Liver (tissue), 9 donors: ENCODE data around the gene FAM161B. TPM values are rescaled to one million over a fixed set of nuclear protein-coding genes. Genes with fewer than 3 reads are reported as not detected.
A peak's percentile ranks its signal among the peaks of the same experiment; 100 is the strongest.

Source experiments
- DNase-seq: peaks from one replicate; pipeline ENCODE4 v3.0.0-alpha.2; 2017; ENCODE audit warnings: low spot score
- H3K27ac ChIP-seq, 2 donors: one replicate each; pipeline ENCODE4 v1.7.0; 2013; ENCODE audit warnings: inconsistent platforms in 2 of 2, low read length in 2 of 2, control low read depth in 1 of 2, low read depth in 1 of 2, mild to moderate bottlenecking in 1 of 2
- H3K27me3 ChIP-seq, 4 donors: one replicate each; pipeline versions ENCODE4 v1.6.1 to v1.7.0; 2013; ENCODE audit warnings: low read length in 3 of 4, inconsistent platforms in 1 of 4, mild to moderate bottlenecking in 1 of 4, moderate library complexity in 1 of 4; ENCODE audit not compliant: control insufficient read depth in 4 of 4, insufficient read depth in 4 of 4
- H3K36me3 ChIP-seq, 4 donors: one replicate each; pipeline versions ENCODE4 v1.6.1 to v1.7.0; 2013; ENCODE audit warnings: low read length in 3 of 4, mild to moderate bottlenecking in 3 of 4, low read depth in 1 of 4, moderate library complexity in 1 of 4; ENCODE audit not compliant: control insufficient read depth in 4 of 4, insufficient read depth in 3 of 4
- H3K4me1 ChIP-seq, 4 donors: one replicate each; pipeline versions ENCODE4 v1.6.1 to v1.7.0; 2013; ENCODE audit warnings: low read length in 3 of 4, mild to moderate bottlenecking in 3 of 4, moderate library complexity in 1 of 4; ENCODE audit not compliant: control insufficient read depth in 4 of 4, insufficient read depth in 4 of 4
- H3K4me3 ChIP-seq, 3 donors: one replicate each; pipeline versions ENCODE4 v1.6.1 to v1.7.0; 2013; ENCODE audit warnings: low read length in 3 of 3, control low read depth in 1 of 3, low read depth in 1 of 3, mild to moderate bottlenecking in 1 of 3
- H3K9ac ChIP-seq, 2 donors: one replicate each; pipeline ENCODE4 v1.7.0; 2013; ENCODE audit warnings: low read length in 2 of 2, mild to moderate bottlenecking in 2 of 2, moderate library complexity in 2 of 2, control low read depth in 1 of 2, low read depth in 1 of 2
- H3K9me3 ChIP-seq, 4 donors: one replicate each; pipeline versions ENCODE4 v1.6.1 to v1.7.0; 2013; ENCODE audit warnings: low read length in 3 of 4; ENCODE audit not compliant: control insufficient read depth in 4 of 4
- EGR1 ChIP-seq, 2 donors: IDR thresholded peaks; 2 replicates each; pipeline ENCODE4 v1.6.1; 2016 to 2018; ENCODE audit warnings: antibody characterized with exemption in 2 of 2, low read depth in 2 of 2
- FOXA1 ChIP-seq: IDR thresholded peaks from 2 replicates; pipeline ENCODE4 v1.6.1; 2016; ENCODE audit warnings: antibody characterized with exemption
- FOXA2 ChIP-seq: IDR thresholded peaks from 2 replicates; pipeline ENCODE4 v1.6.1; 2016; ENCODE audit warnings: antibody characterized with exemption
- GABPA ChIP-seq, 2 donors: IDR thresholded peaks in 1 of 2; conservative IDR thresholded peaks in 1 of 2; 2 replicates each; pipeline ENCODE4 v1.6.1; 2016; ENCODE audit warnings: antibody characterized with exemption in 2 of 2, mild to moderate bottlenecking in 1 of 2, moderate library complexity in 1 of 2
- HNF4A ChIP-seq, 2 donors: conservative IDR thresholded peaks; 2 replicates each; pipeline ENCODE4 v1.6.1; 2016; ENCODE audit warnings: antibody characterized with exemption in 2 of 2, mild to moderate bottlenecking in 2 of 2
- HNF4G ChIP-seq: IDR thresholded peaks from 2 replicates; pipeline ENCODE4 v1.6.1; 2016; ENCODE audit warnings: antibody characterized with exemption
- JUND ChIP-seq, 2 donors: IDR thresholded peaks; 2 replicates each; pipeline ENCODE4 v1.6.1; 2016; ENCODE audit warnings: antibody characterized with exemption in 2 of 2
- NR2F2 ChIP-seq: IDR thresholded peaks from 2 replicates; pipeline ENCODE4 v1.6.1; 2016; ENCODE audit warnings: antibody characterized with exemption
- RAD21 ChIP-seq, 2 donors: IDR thresholded peaks; 2 replicates each; pipeline ENCODE4 v1.6.1; 2016; ENCODE audit warnings: antibody characterized with exemption in 2 of 2, mild to moderate bottlenecking in 2 of 2
- RXRA ChIP-seq, 2 donors: IDR thresholded peaks; 2 replicates each; pipeline ENCODE4 v1.6.1; 2017 to 2018; ENCODE audit warnings: antibody characterized with exemption in 2 of 2, mild to moderate bottlenecking in 1 of 2
- SP1 ChIP-seq: IDR thresholded peaks from 2 replicates; pipeline ENCODE4 v1.6.1; 2018; ENCODE audit warnings: antibody characterized with exemption, mild to moderate bottlenecking
- TAF1 ChIP-seq: conservative IDR thresholded peaks from 2 replicates; pipeline ENCODE4 v1.6.1; 2016; ENCODE audit warnings: antibody characterized with exemption, mild to moderate bottlenecking
- YY1 ChIP-seq: IDR thresholded peaks from 2 replicates; pipeline ENCODE4 v1.6.1; 2016; ENCODE audit warnings: antibody characterized with exemption, mild to moderate bottlenecking
- WGBS: extraction: QIAGEN DNeasy Blood & Tissue Kit; methylation state at CpG from one replicate; pipeline ENCODE4 v1.1.7; 2013; 5-methylcytosine and 5-hydroxymethylcytosine counted together
- polyA plus RNA-seq, 2 donors: library from polyadenylated mRNA; stranded (reverse) in 1 of 2; unstranded in 1 of 2; fragments of 200-250 nt in 1 of 2; fragments of >200 nt in 1 of 2; fragmentation: Nextera tagmentation in 1 of 2; extraction: Ambion mirVana in 1 of 2; gene quantifications; one replicate each; pipeline versions ENCODE4 v1.2.1 to v1.2.3, GENCODE V29; 2013 to 2015
- total RNA-seq, 2 donors: library from RNA; depleted of rRNA; stranded (reverse); fragments of >200 nt; gene quantifications; one replicate each; pipeline ENCODE4 v1.2.3, GENCODE V29; 2014
- TF ChIP-seq, protein P1 (sequence below): fragments of 150-350 bp; IDR thresholded peaks from 2 replicates; pipeline ENCODE4 v1.5.1; 2017; ENCODE audit warnings: improper control_type of control experiment, low read depth, low read length; ENCODE audit not compliant: missing input control
- TF ChIP-seq, protein P2 (sequence below): IDR thresholded peaks from 2 replicates; pipeline ENCODE4 v1.6.1; 2016; ENCODE audit warnings: antibody characterized with exemption
- TF ChIP-seq, protein P3 (sequence below): IDR thresholded peaks from 2 replicates; pipeline ENCODE4 v1.6.1; 2016; ENCODE audit warnings: antibody characterized with exemption
- TF ChIP-seq, protein P4 (sequence below): IDR thresholded peaks from 2 replicates; pipeline ENCODE4 v1.6.1; 2016; ENCODE audit warnings: antibody characterized with exemption
- TF ChIP-seq, protein P5 (sequence below): IDR thresholded peaks from 2 replicates; pipeline ENCODE4 v1.6.1; 2016; ENCODE audit warnings: antibody characterized with exemption, mild to moderate bottlenecking
- donor health status: healthy.
- donor health status: healthy.
- donor health status: healthy.
- donor health status: healthy.
- donor health status: healthy.

FAM161B gene
- total and polyA plus RNA-seq, 4 donors, result 0.79 to 1.5 (median 1.2) TPM

DNA sequence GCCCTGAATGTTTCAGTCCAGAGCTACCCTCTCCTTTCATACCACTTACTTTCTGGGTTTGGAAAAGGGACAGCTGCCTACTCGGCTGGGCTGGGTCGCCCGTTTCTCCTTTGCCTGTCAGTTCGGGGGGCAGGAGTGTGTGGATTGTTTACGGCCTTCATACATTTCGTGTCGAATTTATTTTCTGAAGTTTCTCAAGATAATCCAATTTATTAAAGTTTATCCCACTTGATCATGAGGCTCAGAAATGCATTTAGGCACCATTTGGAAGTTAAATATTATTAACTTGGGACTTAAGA, 62.6 kb downstream of the FAM161B start:
- no peak for DNase-seq
- 1% methylated on average over 7 of the region's 7 CpGs for WGBS
- Histone ChIP-seq H3K4me3 (peak overlapping the region; percentile 74 to 87 (median 85)), H3K27me3 (no peaks in the 10 kb centered on the region), H3K27ac (peak overlapping the region; percentile 84 to 87), H3K9me3 (no peaks in the 10 kb centered on the region), H3K4me1 (peaks cover 4 to 22% (median 13%) of the 10 kb centered on the region in 4 donors), H3K9ac (peak overlapping the region; percentile 88 to 90), H3K36me3 (peaks cover 0 to 4% (median 1%) of the 10 kb centered on the region in 4 donors)
- TF ChIP-seq YY1, result no peak
- TF ChIP-seq, protein P1, sequence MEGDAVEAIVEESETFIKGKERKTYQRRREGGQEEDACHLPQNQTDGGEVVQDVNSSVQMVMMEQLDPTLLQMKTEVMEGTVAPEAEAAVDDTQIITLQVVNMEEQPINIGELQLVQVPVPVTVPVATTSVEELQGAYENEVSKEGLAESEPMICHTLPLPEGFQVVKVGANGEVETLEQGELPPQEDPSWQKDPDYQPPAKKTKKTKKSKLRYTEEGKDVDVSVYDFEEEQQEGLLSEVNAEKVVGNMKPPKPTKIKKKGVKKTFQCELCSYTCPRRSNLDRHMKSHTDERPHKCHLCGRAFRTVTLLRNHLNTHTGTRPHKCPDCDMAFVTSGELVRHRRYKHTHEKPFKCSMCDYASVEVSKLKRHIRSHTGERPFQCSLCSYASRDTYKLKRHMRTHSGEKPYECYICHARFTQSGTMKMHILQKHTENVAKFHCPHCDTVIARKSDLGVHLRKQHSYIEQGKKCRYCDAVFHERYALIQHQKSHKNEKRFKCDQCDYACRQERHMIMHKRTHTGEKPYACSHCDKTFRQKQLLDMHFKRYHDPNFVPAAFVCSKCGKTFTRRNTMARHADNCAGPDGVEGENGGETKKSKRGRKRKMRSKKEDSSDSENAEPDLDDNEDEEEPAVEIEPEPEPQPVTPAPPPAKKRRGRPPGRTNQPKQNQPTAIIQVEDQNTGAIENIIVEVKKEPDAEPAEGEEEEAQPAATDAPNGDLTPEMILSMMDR, result no peak
- TF ChIP-seq, protein P2, sequence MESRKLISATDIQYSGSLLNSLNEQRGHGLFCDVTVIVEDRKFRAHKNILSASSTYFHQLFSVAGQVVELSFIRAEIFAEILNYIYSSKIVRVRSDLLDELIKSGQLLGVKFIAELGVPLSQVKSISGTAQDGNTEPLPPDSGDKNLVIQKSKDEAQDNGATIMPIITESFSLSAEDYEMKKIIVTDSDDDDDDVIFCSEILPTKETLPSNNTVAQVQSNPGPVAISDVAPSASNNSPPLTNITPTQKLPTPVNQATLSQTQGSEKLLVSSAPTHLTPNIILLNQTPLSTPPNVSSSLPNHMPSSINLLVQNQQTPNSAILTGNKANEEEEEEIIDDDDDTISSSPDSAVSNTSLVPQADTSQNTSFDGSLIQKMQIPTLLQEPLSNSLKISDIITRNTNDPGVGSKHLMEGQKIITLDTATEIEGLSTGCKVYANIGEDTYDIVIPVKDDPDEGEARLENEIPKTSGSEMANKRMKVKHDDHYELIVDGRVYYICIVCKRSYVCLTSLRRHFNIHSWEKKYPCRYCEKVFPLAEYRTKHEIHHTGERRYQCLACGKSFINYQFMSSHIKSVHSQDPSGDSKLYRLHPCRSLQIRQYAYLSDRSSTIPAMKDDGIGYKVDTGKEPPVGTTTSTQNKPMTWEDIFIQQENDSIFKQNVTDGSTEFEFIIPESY, result no peak
- TF ChIP-seq EGR1 (IDR thresholded peaks at IDR 0.05; ENCODE audit: low read depth in 2 of 2), result no peak
- TF ChIP-seq RAD21 (IDR thresholded peaks at IDR 0.05), result no peak
- TF ChIP-seq GABPA (IDR thresholded peaks at IDR 0.05 in 1 of 2, conservative IDR thresholded peaks at IDR 0.05 in 1 of 2), result no peak
- TF ChIP-seq, protein P3, sequence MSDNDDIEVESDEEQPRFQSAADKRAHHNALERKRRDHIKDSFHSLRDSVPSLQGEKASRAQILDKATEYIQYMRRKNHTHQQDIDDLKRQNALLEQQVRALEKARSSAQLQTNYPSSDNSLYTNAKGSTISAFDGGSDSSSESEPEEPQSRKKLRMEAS, result no peak
- no peak for TF ChIP-seq RXRA (IDR thresholded peaks at IDR 0.05)
- TF ChIP-seq, protein P4, sequence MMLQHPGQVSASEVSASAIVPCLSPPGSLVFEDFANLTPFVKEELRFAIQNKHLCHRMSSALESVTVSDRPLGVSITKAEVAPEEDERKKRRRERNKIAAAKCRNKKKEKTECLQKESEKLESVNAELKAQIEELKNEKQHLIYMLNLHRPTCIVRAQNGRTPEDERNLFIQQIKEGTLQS, result no peak
- TF ChIP-seq JUND (IDR thresholded peaks at IDR 0.05), result no peak

DNA sequence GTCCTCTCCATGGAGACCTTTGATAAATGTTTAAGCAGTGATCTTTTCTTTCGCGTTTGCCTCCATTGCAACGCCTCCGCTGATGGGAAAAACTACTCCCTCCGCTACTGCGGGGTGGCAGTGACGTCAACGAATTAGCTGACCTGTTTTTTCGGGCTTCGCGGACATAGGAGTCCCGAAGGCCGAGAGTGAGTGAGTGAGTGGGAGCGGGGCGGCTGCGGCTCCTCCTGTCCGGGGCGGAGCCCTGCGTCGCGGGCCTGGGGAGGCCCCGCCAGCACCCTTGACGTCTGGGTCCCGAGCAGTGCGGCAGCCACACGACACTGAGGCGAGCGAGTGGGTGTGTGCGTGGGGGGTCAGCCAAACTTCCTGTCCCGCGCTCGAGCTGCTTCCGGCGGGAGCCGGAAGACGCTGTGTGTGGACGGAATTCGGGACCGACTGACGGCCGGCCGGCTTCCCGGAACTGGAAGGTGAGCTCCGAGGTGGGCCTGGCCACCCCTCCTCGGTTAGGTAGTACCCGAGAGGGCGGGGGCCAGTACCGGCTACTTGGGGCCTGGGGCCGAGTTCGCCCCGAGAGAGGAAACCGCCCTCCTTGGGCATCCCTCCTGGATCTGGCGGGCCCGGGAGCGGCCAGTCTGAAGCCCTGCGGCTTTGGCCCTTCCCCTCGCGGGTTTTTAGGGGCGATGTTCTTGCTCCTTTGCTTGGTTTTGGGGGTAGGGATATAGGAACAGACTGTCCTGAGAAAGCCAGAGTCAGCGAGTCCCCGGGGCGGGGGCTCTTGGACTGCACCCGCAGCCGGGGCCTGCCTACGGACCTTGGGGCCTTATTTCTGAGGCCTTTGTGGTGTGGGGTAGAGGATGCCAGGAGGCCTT, 63.2 kb downstream of the FAM161B start, which contains the start of gene ZNF410:
TSS of gene ZNF410 (plus strand) at position 411 of the 869 bp plus-strand sequence. CDS start 5,317 bp downstream, outside the sequence.
- peak; percentile 89 for DNase-seq
- peak within 1 kb of the TSS; percentile 84 to 87 for H3K27ac ChIP-seq
- WGBS, result under 1% methylated on average over 65 of the region's 65 CpGs
- H3K4me3 ChIP-seq, result peak within 1 kb of the TSS; percentile 74 to 87 (median 85)
- peak within 1 kb of the TSS; percentile 93 to 95 for H3K9ac ChIP-seq
- peaks cover 4 to 22% (median 13%) of the 10 kb centered on the region in 4 donors for H3K4me1 ChIP-seq
- H3K9me3 ChIP-seq, result no peaks in the 10 kb centered on the region
- H3K36me3 ChIP-seq, result peaks cover 0 to 2% (median 2%) of the 10 kb centered on the region in 4 donors
- H3K27me3 ChIP-seq, result no peaks in the 10 kb centered on the region
- TF ChIP-seq, protein P5, sequence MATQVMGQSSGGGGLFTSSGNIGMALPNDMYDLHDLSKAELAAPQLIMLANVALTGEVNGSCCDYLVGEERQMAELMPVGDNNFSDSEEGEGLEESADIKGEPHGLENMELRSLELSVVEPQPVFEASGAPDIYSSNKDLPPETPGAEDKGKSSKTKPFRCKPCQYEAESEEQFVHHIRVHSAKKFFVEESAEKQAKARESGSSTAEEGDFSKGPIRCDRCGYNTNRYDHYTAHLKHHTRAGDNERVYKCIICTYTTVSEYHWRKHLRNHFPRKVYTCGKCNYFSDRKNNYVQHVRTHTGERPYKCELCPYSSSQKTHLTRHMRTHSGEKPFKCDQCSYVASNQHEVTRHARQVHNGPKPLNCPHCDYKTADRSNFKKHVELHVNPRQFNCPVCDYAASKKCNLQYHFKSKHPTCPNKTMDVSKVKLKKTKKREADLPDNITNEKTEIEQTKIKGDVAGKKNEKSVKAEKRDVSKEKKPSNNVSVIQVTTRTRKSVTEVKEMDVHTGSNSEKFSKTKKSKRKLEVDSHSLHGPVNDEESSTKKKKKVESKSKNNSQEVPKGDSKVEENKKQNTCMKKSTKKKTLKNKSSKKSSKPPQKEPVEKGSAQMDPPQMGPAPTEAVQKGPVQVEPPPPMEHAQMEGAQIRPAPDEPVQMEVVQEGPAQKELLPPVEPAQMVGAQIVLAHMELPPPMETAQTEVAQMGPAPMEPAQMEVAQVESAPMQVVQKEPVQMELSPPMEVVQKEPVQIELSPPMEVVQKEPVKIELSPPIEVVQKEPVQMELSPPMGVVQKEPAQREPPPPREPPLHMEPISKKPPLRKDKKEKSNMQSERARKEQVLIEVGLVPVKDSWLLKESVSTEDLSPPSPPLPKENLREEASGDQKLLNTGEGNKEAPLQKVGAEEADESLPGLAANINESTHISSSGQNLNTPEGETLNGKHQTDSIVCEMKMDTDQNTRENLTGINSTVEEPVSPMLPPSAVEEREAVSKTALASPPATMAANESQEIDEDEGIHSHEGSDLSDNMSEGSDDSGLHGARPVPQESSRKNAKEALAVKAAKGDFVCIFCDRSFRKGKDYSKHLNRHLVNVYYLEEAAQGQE, result peak; percentile 76
- peak; percentile 93 to 96 for TF ChIP-seq GABPA (IDR thresholded peaks at IDR 0.05 in 1 of 2, conservative IDR thresholded peaks at IDR 0.05 in 1 of 2)
- peak; percentile 83 for TF ChIP-seq SP1
- peak; percentile 72 to 89 for TF ChIP-seq JUND (IDR thresholded peaks at IDR 0.05)
- peak; percentile 52 for TF ChIP-seq RXRA (IDR thresholded peaks at IDR 0.05)
- TF ChIP-seq, protein P4, result no peak
- TF ChIP-seq FOXA2, result peak; percentile 15
- TF ChIP-seq HNF4A (conservative IDR thresholded peaks at IDR 0.05), result peak; percentile 34 to 54
- TF ChIP-seq YY1, result peak; percentile 92
- TF ChIP-seq NR2F2, result peak; percentile 59
- no peak for TF ChIP-seq HNF4G
- TF ChIP-seq, protein P3, result peak; percentile 97
- peak; percentile 48 for TF ChIP-seq FOXA1
- peak; percentile 39 to 60 for TF ChIP-seq RAD21 (IDR thresholded peaks at IDR 0.05)
- TF ChIP-seq, protein P1, result no peak
- TF ChIP-seq TAF1, result peak; percentile 60
- TF ChIP-seq EGR1 (IDR thresholded peaks at IDR 0.05; ENCODE audit: low read depth in 2 of 2), result peak; percentile 93 to 97
